ENCODE measurements around the gene CEL.

DNA sequence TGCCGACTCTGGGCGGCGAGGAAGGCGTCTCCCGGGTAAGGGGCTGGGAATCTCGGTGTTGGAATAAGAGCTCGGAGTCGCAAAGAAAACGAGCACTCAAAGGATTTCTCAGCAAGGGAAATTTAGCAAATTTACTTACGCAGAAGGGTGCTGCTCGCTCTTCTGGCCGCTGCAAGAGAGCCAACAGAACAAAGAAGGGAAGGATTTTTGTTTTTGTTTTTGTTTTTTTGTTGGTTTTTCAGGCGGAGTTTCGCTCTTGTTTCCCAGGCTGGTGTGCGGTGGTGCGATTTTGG lies 30.7 kb upstream of the CEL start:
- TF ChIP-seq YY1 (IDR thresholded peaks at IDR 0.05; ENCODE audit: low read depth) (no peak), RAD21 (IDR thresholded peaks at IDR 0.05; ENCODE audit: low read depth) (no peak), CREB1 (IDR thresholded peaks at IDR 0.05; ENCODE audit: low read depth) (no peak), ZBTB7A (IDR thresholded peaks at IDR 0.05; ENCODE audit: low read depth) (no peak), FOXM1 (IDR thresholded peaks at IDR 0.05; ENCODE audit: borderline replicate concordance, low read depth) (no peak)
